NCI-H2196 treated with DMSO at 0.1 percent for 48 hours (cell line): ENCODE data around the gene MGA.

Experiments
- DNase-seq: peaks from one replicate; lab custom pipeline; 2025; ENCODE audit not compliant: unreplicated experiment; lab: John Stamatoyannopoulos, UW

Gene MGA

GRCh38 chr15:41782371-41783282 is 122.4 kb downstream of the MGA start:
- no peak for DNase-seq

GRCh38 chr15:41783296-41783695 is 123.1 kb downstream of the MGA start:
- no peak for DNase-seq

DNA sequence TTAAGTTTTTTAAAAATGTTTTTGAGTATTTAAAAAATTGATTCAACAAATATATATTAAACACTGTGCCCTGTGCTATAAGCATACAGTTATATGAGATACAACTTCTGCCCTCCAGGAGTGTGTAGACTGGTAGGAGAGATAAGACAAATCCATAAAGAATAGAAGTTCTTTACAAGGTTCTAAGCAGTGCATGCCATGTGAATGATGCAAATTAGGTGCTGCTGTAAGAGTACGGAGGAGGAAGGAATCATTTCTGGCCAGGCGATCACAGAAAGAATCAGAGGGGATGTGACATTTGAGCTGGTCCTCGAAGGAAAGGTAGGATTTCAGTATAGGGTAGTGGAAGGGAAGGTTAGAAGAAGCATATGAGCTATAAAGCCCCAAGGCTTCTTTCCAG is 128.1 kb downstream of the MGA start:
- no peak for DNase-seq

DNA sequence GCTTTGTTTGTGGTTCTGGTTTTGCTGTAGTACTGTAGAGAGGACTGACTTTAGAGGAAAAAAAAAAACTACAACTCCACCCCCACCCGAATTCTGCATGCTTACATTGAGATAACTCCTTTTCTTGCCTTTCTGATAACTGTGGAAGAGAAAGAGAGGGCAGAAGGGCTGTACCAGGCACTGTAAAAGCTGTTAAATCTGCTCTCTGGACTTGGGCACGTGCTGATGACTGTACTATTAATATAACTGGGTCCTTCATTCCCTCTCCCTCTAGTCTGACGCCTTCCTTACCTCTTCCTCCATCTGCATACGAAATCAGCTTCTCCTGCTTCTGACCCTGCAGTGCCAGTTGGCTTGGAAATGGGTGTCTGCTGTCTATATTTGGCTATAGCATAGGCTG is 129.0 kb downstream of the MGA start:
- DNase-seq = no peak

DNA sequence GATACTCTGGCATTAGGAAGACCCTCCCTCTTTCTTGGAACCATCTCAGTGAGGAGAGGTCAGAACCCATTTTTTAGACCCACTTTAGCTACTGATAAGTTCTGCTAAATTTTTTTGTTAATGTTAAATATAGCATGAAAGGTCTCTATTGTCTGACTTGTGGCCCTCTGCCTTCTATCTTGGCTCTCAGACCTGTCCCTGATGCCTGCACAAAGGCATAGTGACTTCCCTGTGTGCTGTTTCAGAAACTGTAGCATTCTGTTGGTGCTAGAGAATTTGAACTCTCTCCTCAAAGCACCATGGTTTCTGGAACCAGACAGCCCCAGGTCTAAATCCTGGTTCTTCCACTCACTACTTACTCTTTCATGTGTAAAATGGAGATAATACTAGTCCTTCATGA is 129.5 kb downstream of the MGA start:
- DNase-seq = no peak

DNA sequence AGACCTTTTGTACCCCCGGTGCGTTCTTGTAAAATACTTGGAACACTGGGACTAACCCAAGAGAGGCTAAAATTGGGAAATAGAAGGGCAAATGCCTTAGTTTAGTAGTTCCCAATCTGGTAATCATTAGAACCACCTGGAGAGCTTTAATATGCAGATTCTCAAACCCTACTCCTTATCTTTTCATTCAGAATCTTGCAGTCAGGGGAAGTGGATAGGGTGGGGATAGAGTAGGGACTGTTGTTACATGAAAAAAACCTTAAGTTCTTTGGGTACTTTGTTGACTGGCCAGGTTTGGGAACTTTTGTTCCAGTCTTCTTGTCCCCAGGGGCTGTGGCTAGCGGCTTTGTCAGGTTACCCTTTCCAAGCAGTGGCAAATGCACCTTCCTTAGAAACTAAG is 130.0 kb downstream of the MGA start:
- DNase-seq = no peak

GRCh38 chr15:41790756-41791546 is 130.7 kb downstream of the MGA start:
- DNase-seq = no peak

GRCh38 chr15:41791547-41791937 is 131.3 kb downstream of the MGA start:
- DNase-seq = no peak

GRCh38 chr15:41792000-41792637 is 131.9 kb downstream of the MGA start:
- DNase-seq = no peak

DNA sequence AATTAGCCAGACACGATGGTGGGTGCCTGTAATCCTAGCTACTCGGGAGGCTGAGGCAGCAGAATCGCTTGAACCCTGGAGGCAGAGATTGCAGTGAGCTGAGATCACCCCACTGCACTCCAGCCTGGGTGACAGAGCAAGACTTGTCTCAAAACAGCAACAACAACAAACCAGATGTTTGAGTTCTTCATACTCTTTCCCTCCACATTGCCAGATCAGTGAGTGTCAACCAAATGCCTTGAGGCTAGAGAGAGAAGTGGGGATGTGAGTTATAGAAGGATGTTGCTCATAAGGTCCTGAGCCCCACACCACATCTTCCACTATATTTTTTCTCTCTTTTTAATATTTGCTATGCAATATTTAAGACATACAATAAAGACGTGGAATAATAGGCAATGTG is 133.9 kb downstream of the MGA start:
- no peak for DNase-seq

- no peak for DNase-seq
Observed at GRCh38 chr15:41795996-41796856, 136.0 kb downstream of the MGA start.

DNA sequence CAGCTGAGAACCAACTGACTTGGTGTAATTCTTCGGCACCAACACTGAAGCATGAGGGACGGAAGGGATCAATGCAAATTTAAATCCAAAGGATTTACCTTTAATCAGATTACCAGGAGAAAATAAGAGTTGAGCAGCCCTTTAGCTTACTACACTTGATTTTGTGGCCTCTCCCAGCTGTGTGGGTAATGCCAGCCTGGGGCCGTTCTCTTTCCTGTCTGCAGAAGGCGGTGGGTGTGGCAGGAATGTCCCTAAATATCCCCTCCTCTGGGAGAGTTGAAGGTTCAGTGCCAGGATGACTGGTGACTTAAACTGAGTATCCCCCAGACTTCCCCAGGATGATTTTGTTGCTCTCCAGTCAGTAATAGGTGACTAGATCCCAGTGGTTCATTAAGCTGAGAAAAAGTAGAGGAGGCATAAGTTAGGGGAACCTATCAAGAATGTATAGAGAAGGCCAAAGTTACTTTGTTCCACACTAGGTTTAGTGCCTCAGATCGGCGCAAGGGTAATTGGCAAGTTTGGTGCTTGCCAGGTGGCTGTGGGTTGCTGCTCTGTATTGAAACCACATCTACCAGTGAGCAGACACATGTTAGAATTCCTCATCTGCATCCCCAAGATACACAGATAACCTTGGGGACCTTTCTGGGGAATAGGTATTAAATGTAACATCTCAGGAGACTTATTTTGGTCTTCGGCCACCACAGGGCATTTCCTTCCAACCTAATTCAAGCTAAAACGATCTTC is 137.2 kb downstream of the MGA start:
- no peak for DNase-seq

GRCh38 chr15:41798607-41799487 is 138.6 kb downstream of the MGA start:
- no peak for DNase-seq

GRCh38 chr15:41799488-41799805 is 139.2 kb downstream of the MGA start:
- DNase-seq = no peak

DNA sequence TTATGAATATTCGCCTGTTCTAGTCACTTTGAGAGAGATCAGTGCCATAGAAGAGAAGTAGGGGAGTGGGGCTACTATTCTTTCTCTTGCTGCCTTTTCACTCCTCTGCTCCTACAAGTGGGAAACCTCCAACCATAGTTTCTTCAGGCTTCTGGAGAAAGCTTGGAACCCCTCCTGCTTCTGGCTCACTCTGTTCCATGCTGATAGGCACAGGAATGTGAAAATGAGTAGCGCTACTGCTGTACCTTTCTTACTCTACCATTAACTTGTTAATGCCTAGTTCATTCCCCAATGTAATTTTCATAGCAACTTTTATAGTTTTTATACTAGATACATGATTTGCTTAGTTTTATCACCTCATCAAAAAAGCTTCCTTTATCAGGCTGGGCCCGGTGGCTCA is 141.0 kb downstream of the MGA start:
- DNase-seq = no peak

GRCh38 chr15:41801850-41802455 is 141.7 kb downstream of the MGA start:
- no peak for DNase-seq

GRCh38 chr15:41804361-41804760 is 144.2 kb downstream of the MGA start:
- no peak for DNase-seq

GRCh38 chr15:41804916-41805666 is 144.9 kb downstream of the MGA start:
- no peak for DNase-seq
